HUES6 (cell line): ENCODE measurements around the gene DIP2C.
"Not testable (repeated sequence)": the region's sequence is repeated elsewhere in the genome, so short reads cannot be mapped to it uniquely, and the experiment has no call there.

Source experiments
- H3K27ac ChIP-seq: 2 replicates; pipeline ENCODE4 v1.7.0; 2013; ENCODE audit warnings: low read depth, mild to moderate bottlenecking, low read length, inconsistent platforms
- H3K27me3 ChIP-seq: 2 replicates; pipeline ENCODE4 v1.6.1; 2013; ENCODE audit warnings: low read length; ENCODE audit not compliant: control insufficient read depth, insufficient read depth
- H3K36me3 ChIP-seq: 2 replicates; pipeline ENCODE4 v1.6.1; 2013; ENCODE audit warnings: low read length; ENCODE audit not compliant: control insufficient read depth, insufficient read depth
- H3K4me1 ChIP-seq: 2 replicates; pipeline ENCODE4 v1.6.1; 2013; ENCODE audit warnings: low read length; ENCODE audit not compliant: control insufficient read depth, insufficient read depth
- H3K4me3 ChIP-seq: 2 replicates; pipeline ENCODE4 v1.5.1; 2013; ENCODE audit warnings: low read depth, low read length
- H3K9ac ChIP-seq: one replicate; pipeline ENCODE4 v1.6.1; 2013; ENCODE audit warnings: mild to moderate bottlenecking, low read length
- H3K9me3 ChIP-seq: 2 replicates; pipeline ENCODE4 v1.6.1; 2013; ENCODE audit warnings: low read depth, low read length; ENCODE audit not compliant: control insufficient read depth, insufficient read depth

DIP2C gene

DNA sequence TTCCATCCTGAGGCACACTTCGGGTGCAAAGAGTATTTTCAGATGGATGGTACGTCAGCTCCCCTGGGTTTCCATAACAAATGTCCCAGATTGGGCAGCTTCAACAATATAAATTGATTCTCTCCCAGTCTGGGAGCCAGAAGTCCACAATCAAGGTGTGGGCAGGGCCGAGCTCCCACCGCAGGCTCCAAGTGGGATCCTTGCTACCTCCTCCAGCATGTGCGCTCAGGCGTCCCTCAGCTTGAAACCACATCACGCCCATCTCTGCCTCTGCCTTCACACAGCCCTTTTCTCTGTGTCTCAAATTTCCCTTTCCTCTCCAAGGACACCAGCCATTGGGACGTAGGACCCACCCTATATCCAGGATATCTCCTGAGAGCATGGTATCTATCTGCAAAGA is 153.5 kb downstream of the DIP2C start:
- no peak overlapping the region for H3K4me3 ChIP-seq
- H3K36me3 ChIP-seq: no peaks in the 10 kb centered on the region
- H3K27ac ChIP-seq: no peak overlapping the region
- peaks cover 6% of the 10 kb centered on the region; the same call in 1 of the 2 replicates for H3K4me1 ChIP-seq
- H3K9me3 ChIP-seq: no peaks in the 10 kb centered on the region
- no peaks in the 10 kb centered on the region for H3K27me3 ChIP-seq
- no peak overlapping the region for H3K9ac ChIP-seq

DNA sequence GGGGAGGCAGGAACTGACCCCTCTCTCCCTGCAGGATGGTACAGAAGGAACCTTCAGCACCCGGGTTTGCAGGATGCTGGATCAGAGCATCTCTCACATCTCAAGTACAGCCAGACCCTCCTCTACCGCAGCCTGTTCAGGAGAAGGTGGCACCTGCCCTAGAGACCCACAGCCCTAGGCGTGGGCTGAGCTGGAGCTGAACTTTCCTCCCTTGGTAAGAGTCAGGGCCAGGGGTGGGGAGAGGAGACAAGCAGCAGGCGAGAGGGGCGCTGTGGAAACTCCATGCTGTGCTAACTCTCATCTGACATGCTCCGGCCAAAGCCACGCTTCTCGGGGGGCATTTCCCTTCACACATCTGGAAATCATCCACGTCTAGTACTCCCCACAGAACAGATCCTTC is 154.4 kb downstream of the DIP2C start:
- peaks cover 6% of the 10 kb centered on the region; the same call in 1 of the 2 replicates for H3K4me1 ChIP-seq
- H3K36me3 ChIP-seq: no peaks in the 10 kb centered on the region
- H3K9ac ChIP-seq: no peak overlapping the region
- no peak overlapping the region for H3K4me3 ChIP-seq
- no peaks in the 10 kb centered on the region for H3K27me3 ChIP-seq
- H3K9me3 ChIP-seq: no peaks in the 10 kb centered on the region
- no peak overlapping the region for H3K27ac ChIP-seq

DNA sequence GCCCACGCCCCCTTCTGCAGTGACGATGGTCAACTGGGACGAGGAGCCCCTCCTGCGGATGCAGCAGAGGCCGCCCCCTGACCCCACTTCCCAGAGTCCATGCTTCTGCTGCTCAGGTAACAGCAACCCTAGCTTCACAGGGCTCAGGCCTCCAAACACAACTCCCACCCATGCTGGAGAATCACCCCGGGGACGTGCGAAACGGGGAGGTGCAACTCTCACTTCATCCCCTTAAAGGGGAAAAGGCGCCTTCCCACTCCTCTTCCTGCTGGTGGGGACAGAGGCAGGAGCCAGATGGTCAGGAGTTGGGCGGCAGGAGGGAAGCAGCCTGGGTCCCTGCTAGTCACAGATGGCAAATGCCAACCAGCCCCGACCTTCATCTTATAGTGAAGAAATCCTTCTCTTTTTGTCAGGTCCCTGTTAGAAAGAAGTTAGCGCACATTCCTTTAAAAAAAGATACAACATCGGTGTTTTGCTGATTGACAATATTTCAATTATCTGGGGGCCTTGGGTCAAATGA is 155.4 kb downstream of the DIP2C start:
- no peaks in the 10 kb centered on the region for H3K36me3 ChIP-seq
- H3K27ac ChIP-seq: no peak overlapping the region
- no peaks in the 10 kb centered on the region for H3K27me3 ChIP-seq
- no peak overlapping the region for H3K9ac ChIP-seq
- H3K9me3 ChIP-seq: no peaks in the 10 kb centered on the region
- no peak overlapping the region for H3K4me3 ChIP-seq
- H3K4me1 ChIP-seq: peaks cover 6% of the 10 kb centered on the region; the same call in 1 of the 2 replicates

DNA sequence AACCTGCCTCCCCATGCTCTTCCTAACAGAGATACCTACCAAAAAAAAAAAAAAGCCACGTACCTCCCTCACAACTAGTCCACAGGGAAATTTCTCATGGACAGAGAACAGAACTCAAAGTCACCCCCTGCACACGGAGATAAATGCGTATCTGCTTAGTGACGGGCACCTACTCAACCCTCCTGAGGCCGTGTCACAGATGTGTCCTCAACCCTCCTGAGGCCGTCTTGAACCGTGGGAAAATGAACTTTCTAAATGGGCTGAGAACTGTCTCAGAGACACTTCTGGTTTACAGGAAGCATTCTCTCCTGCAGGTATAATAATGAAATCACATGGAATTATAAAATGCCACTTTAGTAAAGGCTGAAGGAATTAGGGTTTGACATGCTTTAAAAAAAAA is 155.9 kb downstream of the DIP2C start:
- no peak overlapping the region for H3K4me3 ChIP-seq
- H3K9me3 ChIP-seq: no peaks in the 10 kb centered on the region
- peaks cover 6% of the 10 kb centered on the region; the same call in 1 of the 2 replicates for H3K4me1 ChIP-seq
- no peak overlapping the region for H3K9ac ChIP-seq
- H3K27ac ChIP-seq: no peak overlapping the region
- no peaks in the 10 kb centered on the region for H3K36me3 ChIP-seq
- H3K27me3 ChIP-seq: no peaks in the 10 kb centered on the region

DNA sequence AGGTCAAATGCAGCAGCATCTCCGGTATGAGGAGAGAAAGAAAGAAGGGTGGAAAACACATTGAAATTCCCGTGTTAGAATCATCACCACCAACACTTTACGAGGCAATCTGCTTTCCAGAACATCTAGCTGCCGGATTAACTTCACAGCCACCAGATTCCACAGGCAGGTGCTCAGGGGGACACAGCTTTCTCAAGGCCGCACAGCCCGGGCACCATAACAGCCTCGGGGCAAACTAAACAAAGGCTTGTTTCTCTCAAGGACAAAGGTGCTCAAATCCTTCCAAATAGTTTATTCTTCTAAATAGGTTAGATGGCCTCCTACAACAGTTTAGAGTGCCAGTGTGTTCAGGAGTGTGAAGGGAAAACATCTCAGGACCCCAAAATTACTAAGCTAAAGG is 156.3 kb downstream of the DIP2C start:
- Histone ChIP-seq H3K9ac (no peak overlapping the region), H3K27ac (no peak overlapping the region), H3K4me3 (no peak overlapping the region), H3K27me3 (no peaks in the 10 kb centered on the region), H3K9me3 (no peaks in the 10 kb centered on the region), H3K4me1 (peaks cover 6% of the 10 kb centered on the region; the same call in 1 of the 2 replicates), H3K36me3 (no peaks in the 10 kb centered on the region)

DNA sequence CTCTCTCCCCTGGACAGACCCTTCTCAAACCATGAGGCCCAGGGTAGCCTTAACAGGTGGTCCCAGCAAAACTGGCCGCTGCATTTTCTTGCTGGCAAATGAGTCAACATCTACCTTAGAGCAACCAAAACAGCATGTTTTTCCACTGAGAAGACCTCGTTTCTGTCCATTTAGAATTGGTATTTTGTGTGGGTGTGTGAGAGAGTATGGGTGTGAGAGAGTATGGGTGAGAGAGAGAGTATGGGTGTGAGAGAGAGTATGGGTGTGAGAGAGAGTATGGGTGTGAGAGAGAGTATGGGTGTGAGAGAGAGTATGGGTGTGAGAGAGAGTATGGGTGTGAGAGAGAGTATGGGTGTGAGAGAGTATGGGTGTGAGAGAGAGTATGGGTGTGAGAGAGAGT is 157.1 kb downstream of the DIP2C start:
- H3K36me3 ChIP-seq, H3K4me3 ChIP-seq, H3K9me3 ChIP-seq, H3K27ac ChIP-seq, H3K4me1 ChIP-seq, H3K9ac ChIP-seq, H3K27me3 ChIP-seq: not testable (repeated sequence)

DNA sequence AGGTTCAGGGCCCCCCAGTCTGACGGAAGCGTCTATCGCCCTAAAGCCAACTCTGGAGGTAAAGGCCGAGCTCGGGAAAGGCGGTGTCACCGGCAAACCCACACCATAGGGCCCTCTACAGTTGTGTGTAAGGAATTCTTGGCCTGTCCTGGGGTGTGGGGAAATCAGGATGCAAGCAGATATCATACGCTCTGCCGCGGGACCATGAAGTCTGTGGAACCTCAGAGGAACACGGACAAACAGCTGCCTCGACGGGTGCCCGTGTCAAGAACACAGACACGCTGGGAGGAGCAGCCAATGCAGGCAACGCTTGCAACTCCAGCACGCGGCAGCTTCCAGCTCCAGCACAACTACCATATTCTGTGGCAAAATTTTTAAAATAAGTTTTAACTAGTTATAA is 157.9 kb downstream of the DIP2C start:
- Histone ChIP-seq H3K4me1 (peaks cover 6% of the 10 kb centered on the region; the same call in 1 of the 2 replicates), H3K27me3 (no peaks in the 10 kb centered on the region)

DNA sequence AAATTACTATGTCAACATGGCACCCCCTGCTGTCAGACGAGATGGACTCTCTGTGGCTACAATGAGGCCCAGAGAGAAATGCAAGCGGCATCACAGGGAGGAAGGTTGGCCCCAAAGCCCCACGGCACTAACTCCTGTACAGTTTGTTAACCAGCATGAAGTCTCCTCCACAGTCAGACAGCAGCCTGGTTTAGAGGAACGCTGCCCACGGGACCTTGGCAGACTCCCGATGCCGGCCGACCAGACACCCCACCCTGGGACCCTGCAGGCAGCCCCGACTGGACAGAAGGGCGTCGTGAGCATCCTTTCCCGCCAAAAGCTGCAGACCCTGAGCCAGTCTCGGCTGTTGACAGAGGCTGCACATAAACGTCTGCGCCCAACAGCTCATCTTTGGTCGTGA is 158.8 kb downstream of the DIP2C start:
- Histone ChIP-seq H3K9ac (no peak overlapping the region), H3K4me3 (no peak overlapping the region), H3K27ac (no peak overlapping the region), H3K27me3 (no peaks in the 10 kb centered on the region), H3K9me3 (no peaks in the 10 kb centered on the region), H3K4me1 (peaks cover 6% of the 10 kb centered on the region; the same call in 1 of the 2 replicates), H3K36me3 (no peaks in the 10 kb centered on the region)

More for the DNA sequence above, 157.9 kb downstream of the DIP2C start:
- Histone ChIP-seq H3K9me3 (no peaks in the 10 kb centered on the region), H3K36me3 (no peaks in the 10 kb centered on the region), H3K4me3 (no peak overlapping the region), H3K27ac (no peak overlapping the region), H3K9ac (no peak overlapping the region)

DNA sequence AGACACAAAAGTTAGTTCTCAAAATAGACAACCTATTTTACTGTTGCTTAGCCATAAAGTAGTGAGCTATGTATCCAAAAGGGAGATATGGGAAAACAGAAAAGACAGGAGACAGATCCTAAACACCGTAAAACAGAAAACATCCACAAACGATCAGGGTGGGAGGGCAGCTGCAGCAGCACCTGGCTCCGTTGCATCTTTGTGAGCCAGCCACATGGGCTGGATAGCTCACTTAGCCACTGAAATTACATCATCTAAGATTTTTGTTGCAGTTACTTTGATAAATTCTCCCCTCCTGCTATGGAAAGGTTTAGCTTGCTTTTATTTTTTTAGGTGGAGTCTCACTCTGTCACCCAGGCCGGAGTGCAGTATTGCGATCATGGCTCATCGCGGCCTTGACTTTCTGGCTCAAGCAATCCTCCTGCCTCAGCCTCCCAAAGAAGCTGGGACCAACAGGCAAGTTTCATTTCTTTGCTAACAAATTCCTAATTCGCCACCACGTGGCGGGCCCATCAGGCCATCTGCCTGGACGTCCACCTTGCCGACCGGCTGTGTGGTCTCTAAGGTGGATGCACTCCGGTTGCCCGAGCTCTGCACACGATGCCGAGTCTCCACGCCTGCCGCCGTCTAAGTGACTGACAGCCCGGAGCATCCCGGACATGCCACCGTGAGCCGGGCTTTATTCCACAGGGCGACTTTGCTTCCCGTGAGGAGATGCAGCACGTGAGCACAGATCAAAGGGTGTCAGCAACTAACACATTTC is 159.8 kb downstream of the DIP2C start:
- H3K9ac ChIP-seq: no peak overlapping the region
- H3K4me3 ChIP-seq: no peak overlapping the region
- no peak overlapping the region for H3K27ac ChIP-seq
- no peaks in the 10 kb centered on the region for H3K9me3 ChIP-seq
- no peaks in the 10 kb centered on the region for H3K36me3 ChIP-seq
- no peaks in the 10 kb centered on the region for H3K27me3 ChIP-seq
- peaks cover 6% of the 10 kb centered on the region; the same call in 1 of the 2 replicates for H3K4me1 ChIP-seq

DNA sequence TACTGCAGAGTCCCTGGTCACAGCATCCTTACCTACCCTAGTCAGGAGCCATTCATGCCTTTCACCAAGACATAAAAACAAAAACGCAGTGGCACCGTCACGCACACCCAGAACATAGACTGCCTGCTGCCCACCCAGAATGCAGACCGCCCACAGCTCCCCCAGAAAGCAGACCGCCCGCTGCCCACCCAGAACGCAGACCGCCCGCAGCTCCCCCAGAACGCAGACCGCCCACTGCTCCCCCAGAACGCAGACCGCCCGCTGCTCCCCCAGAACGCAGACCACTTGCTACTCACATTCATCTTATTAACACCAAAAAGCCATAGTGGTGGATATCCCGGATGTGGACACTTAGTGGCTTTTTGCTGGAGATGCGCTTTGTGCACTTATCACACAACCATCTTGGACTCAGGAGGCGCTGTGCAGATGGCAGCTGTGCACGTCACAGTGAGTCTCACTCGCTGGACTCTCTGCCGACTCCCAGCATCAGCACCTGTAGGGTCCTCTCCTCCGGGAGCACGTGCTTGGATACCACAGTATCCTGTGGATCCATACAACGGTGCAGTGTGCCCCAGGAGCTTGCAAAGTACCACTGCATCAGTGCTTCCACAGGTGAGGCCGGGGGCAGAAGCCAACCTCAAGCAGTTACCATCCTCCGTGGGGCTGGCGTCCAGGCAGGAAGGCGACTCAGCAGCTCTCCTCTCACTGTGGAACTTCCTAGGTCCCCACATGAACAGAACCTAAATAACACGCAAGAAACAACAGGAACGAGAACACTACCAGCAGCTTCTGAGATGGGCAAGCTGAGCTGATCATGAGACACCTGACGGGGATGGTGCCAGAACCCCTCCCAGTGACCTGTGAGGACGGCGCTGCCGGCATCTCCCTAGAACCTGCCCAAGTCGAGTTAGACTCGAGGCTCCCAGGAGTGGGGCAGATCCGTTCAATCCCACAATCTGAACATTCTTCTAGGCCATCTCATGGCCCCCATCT is 161.0 kb downstream of the DIP2C start:
- H3K36me3 ChIP-seq: no peaks in the 10 kb centered on the region
- no peaks in the 10 kb centered on the region for H3K27me3 ChIP-seq
- H3K9me3 ChIP-seq: no peaks in the 10 kb centered on the region
- no peak overlapping the region for H3K4me3 ChIP-seq
- H3K27ac ChIP-seq: no peak overlapping the region
- H3K4me1 ChIP-seq: peaks cover 3% of the 10 kb centered on the region; the same call in 1 of the 2 replicates
- no peak overlapping the region for H3K9ac ChIP-seq

DNA sequence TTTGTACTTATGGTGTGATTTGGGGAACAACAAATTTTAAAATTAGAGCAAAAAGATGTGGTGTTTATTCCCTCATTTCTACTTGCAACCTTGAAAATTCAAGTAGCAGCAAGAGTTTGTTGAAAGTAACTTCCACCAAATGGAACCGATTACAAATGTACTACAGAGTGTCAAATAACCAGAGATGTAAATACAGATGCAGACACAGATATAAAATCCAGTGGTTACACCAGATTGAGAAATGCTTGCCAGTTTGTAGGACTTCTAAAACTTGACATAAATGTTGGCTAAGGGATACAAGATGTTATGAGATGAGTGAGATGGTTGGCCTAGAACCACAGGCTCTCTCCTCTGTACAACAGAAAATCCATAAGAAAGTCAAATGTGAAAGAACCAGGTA is 162.1 kb downstream of the DIP2C start:
- H3K4me1 ChIP-seq: no peaks in the 10 kb centered on the region

More for the DNA sequence above, 162.1 kb downstream of the DIP2C start:
- no peaks in the 10 kb centered on the region for H3K9me3 ChIP-seq
- no peak overlapping the region for H3K4me3 ChIP-seq
- no peaks in the 10 kb centered on the region for H3K27me3 ChIP-seq
- no peaks in the 10 kb centered on the region for H3K36me3 ChIP-seq
- no peak overlapping the region for H3K27ac ChIP-seq
- no peak overlapping the region for H3K9ac ChIP-seq
